ENCODE results near the gene CANX.

CANX gene

GRCh38 chr5:179700401-179700918 lies 1.7 kb downstream of the CANX start:
- no peaks in the 10 kb centered on the region for H3K9me3 ChIP-seq (ENCODE audit: control insufficient read depth, low read length)
- H3K4me3 ChIP-seq (ENCODE audit: extremely low read depth, insufficient read depth, low read length, poor library complexity, severe bottlenecking): peak overlapping the region; percentile 99
- H3K27ac ChIP-seq (ENCODE audit: low read depth, low read length, severe bottlenecking): no peak overlapping the region
- peaks cover 4% of the 10 kb centered on the region for H3K4me1 ChIP-seq (ENCODE audit: control insufficient read depth, insufficient read depth, low read length, poor library complexity, severe bottlenecking)
- peaks cover 47% of the 10 kb centered on the region for H3K36me3 ChIP-seq (ENCODE audit: control insufficient read depth, insufficient read depth, low read length)
- 80 to 86% methylated on average over 2 to 3 of the region's 7 CpGs for WGBS, 2 experiments (ENCODE audit: insufficient coverage in 2 of 2)

- Histone ChIP-seq H3K27ac (ENCODE audit: low read depth, low read length, severe bottlenecking) (no peak overlapping the region), H3K4me1 (ENCODE audit: control insufficient read depth, insufficient read depth, low read length, poor library complexity, severe bottlenecking) (no peaks in the 10 kb centered on the region), H3K36me3 (ENCODE audit: control insufficient read depth, insufficient read depth, low read length) (peaks cover 94% of the 10 kb centered on the region), H3K4me3 (ENCODE audit: extremely low read depth, insufficient read depth, low read length, poor library complexity, severe bottlenecking) (no peak overlapping the region), H3K9me3 (ENCODE audit: control insufficient read depth, low read length) (no peaks in the 10 kb centered on the region)
- 100% methylated on average over 1 of the region's 1 CpG; no CpG with 5 or more reads in 1 of the 2 experiments for WGBS, 2 experiments (ENCODE audit: insufficient coverage in 2 of 2)
These were observed 17.5 kb downstream of the CANX start for GRCh38 chr5:179716286-179716685.

GRCh38 chr5:179720222-179720621 lies 21.5 kb downstream of the CANX start:
- H3K4me1 ChIP-seq (ENCODE audit: control insufficient read depth, insufficient read depth, low read length, poor library complexity, severe bottlenecking): no peaks in the 10 kb centered on the region
- H3K27ac ChIP-seq (ENCODE audit: low read depth, low read length, severe bottlenecking): no peak overlapping the region
- WGBS, 2 experiments (ENCODE audit: insufficient coverage in 2 of 2): 93% methylated on average over 2 of the region's 2 CpGs; no CpG with 5 or more reads in 1 of the 2 experiments
- H3K4me3 ChIP-seq (ENCODE audit: extremely low read depth, insufficient read depth, low read length, poor library complexity, severe bottlenecking): no peak overlapping the region
- H3K9me3 ChIP-seq (ENCODE audit: control insufficient read depth, low read length): no peaks in the 10 kb centered on the region
- peaks cover 96% of the 10 kb centered on the region for H3K36me3 ChIP-seq (ENCODE audit: control insufficient read depth, insufficient read depth, low read length)

GRCh38 chr5:179724163-179724562 lies 25.4 kb downstream of the CANX start:
- Histone ChIP-seq H3K36me3 (ENCODE audit: control insufficient read depth, insufficient read depth, low read length) (peaks cover 94% of the 10 kb centered on the region), H3K27ac (ENCODE audit: low read depth, low read length, severe bottlenecking) (no peak overlapping the region), H3K4me1 (ENCODE audit: control insufficient read depth, insufficient read depth, low read length, poor library complexity, severe bottlenecking) (no peaks in the 10 kb centered on the region), H3K9me3 (ENCODE audit: control insufficient read depth, low read length) (no peaks in the 10 kb centered on the region), H3K4me3 (ENCODE audit: extremely low read depth, insufficient read depth, low read length, poor library complexity, severe bottlenecking) (no peak overlapping the region)
- 98 to 100% methylated on average over 2 to 4 of the region's 4 CpGs for WGBS, 2 experiments (ENCODE audit: insufficient coverage in 2 of 2)

GRCh38 chr5:179727106-179727505 lies 28.3 kb downstream of the CANX start:
- Histone ChIP-seq H3K9me3 (ENCODE audit: control insufficient read depth, low read length) (no peaks in the 10 kb centered on the region), H3K27ac (ENCODE audit: low read depth, low read length, severe bottlenecking) (no peak overlapping the region), H3K36me3 (ENCODE audit: control insufficient read depth, insufficient read depth, low read length) (peaks cover 86% of the 10 kb centered on the region), H3K4me3 (ENCODE audit: extremely low read depth, insufficient read depth, low read length, poor library complexity, severe bottlenecking) (no peak overlapping the region), H3K4me1 (ENCODE audit: control insufficient read depth, insufficient read depth, low read length, poor library complexity, severe bottlenecking) (no peaks in the 10 kb centered on the region)
- 97 to 98% methylated on average over 5 to 6 of the region's 6 CpGs for WGBS, 2 experiments (ENCODE audit: insufficient coverage in 2 of 2)

- WGBS, 2 experiments (ENCODE audit: insufficient coverage in 2 of 2): 50 to 51% methylated on average over 2 of the region's 4 CpGs
- H3K4me3 ChIP-seq (ENCODE audit: extremely low read depth, insufficient read depth, low read length, poor library complexity, severe bottlenecking): no peak overlapping the region
- peaks cover 1% of the 10 kb centered on the region for H3K4me1 ChIP-seq (ENCODE audit: control insufficient read depth, insufficient read depth, low read length, poor library complexity, severe bottlenecking)
- H3K36me3 ChIP-seq (ENCODE audit: control insufficient read depth, insufficient read depth, low read length): peaks cover 65% of the 10 kb centered on the region
- H3K27ac ChIP-seq (ENCODE audit: low read depth, low read length, severe bottlenecking): no peak overlapping the region
- H3K9me3 ChIP-seq (ENCODE audit: control insufficient read depth, low read length): no peaks in the 10 kb centered on the region
These were observed 30.5 kb downstream of the CANX start for GRCh38 chr5:179729303-179729702.

- no peak overlapping the region for H3K27ac ChIP-seq (ENCODE audit: low read depth, low read length, severe bottlenecking)
- H3K9me3 ChIP-seq (ENCODE audit: control insufficient read depth, low read length): no peaks in the 10 kb centered on the region
- WGBS, 2 experiments (ENCODE audit: insufficient coverage in 2 of 2): no CpG with 5 or more reads among the region's 3 CpGs
- H3K36me3 ChIP-seq (ENCODE audit: control insufficient read depth, insufficient read depth, low read length): peaks cover 65% of the 10 kb centered on the region
- H3K4me1 ChIP-seq (ENCODE audit: control insufficient read depth, insufficient read depth, low read length, poor library complexity, severe bottlenecking): peaks cover 5% of the 10 kb centered on the region
- H3K4me3 ChIP-seq (ENCODE audit: extremely low read depth, insufficient read depth, low read length, poor library complexity, severe bottlenecking): no peak overlapping the region
These were observed 31.0 kb downstream of the CANX start for GRCh38 chr5:179729727-179730126.

GRCh38 chr5:179730356-179730755 lies 31.6 kb downstream of the CANX start:
- Histone ChIP-seq H3K27ac (ENCODE audit: low read depth, low read length, severe bottlenecking) (no peak overlapping the region), H3K9me3 (ENCODE audit: control insufficient read depth, low read length) (no peaks in the 10 kb centered on the region), H3K36me3 (ENCODE audit: control insufficient read depth, insufficient read depth, low read length) (peaks cover 61% of the 10 kb centered on the region), H3K4me1 (ENCODE audit: control insufficient read depth, insufficient read depth, low read length, poor library complexity, severe bottlenecking) (peaks cover 7% of the 10 kb centered on the region), H3K4me3 (ENCODE audit: extremely low read depth, insufficient read depth, low read length, poor library complexity, severe bottlenecking) (no peak overlapping the region)
- WGBS, 2 experiments (ENCODE audit: insufficient coverage in 2 of 2): 80 to 81% methylated on average over 2 to 3 of the region's 3 CpGs

GRCh38 chr5:179730852-179731251 lies 32.1 kb downstream of the CANX start:
- Histone ChIP-seq H3K4me1 (ENCODE audit: control insufficient read depth, insufficient read depth, low read length, poor library complexity, severe bottlenecking) (peaks cover 7% of the 10 kb centered on the region), H3K27ac (ENCODE audit: low read depth, low read length, severe bottlenecking) (no peak overlapping the region), H3K36me3 (ENCODE audit: control insufficient read depth, insufficient read depth, low read length) (peaks cover 62% of the 10 kb centered on the region), H3K9me3 (ENCODE audit: control insufficient read depth, low read length) (no peaks in the 10 kb centered on the region), H3K4me3 (ENCODE audit: extremely low read depth, insufficient read depth, low read length, poor library complexity, severe bottlenecking) (no peak overlapping the region)
- 100% methylated on average over 1 to 2 of the region's 3 CpGs for WGBS, 2 experiments (ENCODE audit: insufficient coverage in 2 of 2)

GRCh38 chr5:179731791-179732411 lies 33.1 kb downstream of the CANX start:
- no peaks in the 10 kb centered on the region for H3K9me3 ChIP-seq (ENCODE audit: control insufficient read depth, low read length)
- H3K4me1 ChIP-seq (ENCODE audit: control insufficient read depth, insufficient read depth, low read length, poor library complexity, severe bottlenecking): peaks cover 9% of the 10 kb centered on the region
- H3K36me3 ChIP-seq (ENCODE audit: control insufficient read depth, insufficient read depth, low read length): peaks cover 58% of the 10 kb centered on the region
- peak overlapping the region; percentile 61 for H3K27ac ChIP-seq (ENCODE audit: low read depth, low read length, severe bottlenecking)
- WGBS, 2 experiments (ENCODE audit: insufficient coverage in 2 of 2): 71 to 89% methylated on average over 15 to 24 of the region's 24 CpGs
- peak overlapping the region; percentile 78 for H3K4me3 ChIP-seq (ENCODE audit: extremely low read depth, insufficient read depth, low read length, poor library complexity, severe bottlenecking)

GRCh38 chr5:179732412-179732917 lies 33.7 kb downstream of the CANX start, which contains the start of gene MAML1:
TSS of gene MAML1 (plus strand) at chr5:179732822. CDS start at chr5:179733113, 291 bp downstream.
- Histone ChIP-seq H3K36me3 (ENCODE audit: control insufficient read depth, insufficient read depth, low read length) (peaks cover 57% of the 10 kb centered on the region), H3K9me3 (ENCODE audit: control insufficient read depth, low read length) (no peaks in the 10 kb centered on the region), H3K4me3 (ENCODE audit: extremely low read depth, insufficient read depth, low read length, poor library complexity, severe bottlenecking) (peak within 1 kb of the TSS; percentile 78), H3K4me1 (ENCODE audit: control insufficient read depth, insufficient read depth, low read length, poor library complexity, severe bottlenecking) (peaks cover 11% of the 10 kb centered on the region), H3K27ac (ENCODE audit: low read depth, low read length, severe bottlenecking) (peak within 1 kb of the TSS; percentile 87)
- WGBS, 2 experiments (ENCODE audit: insufficient coverage in 2 of 2): 0% methylated on average over 31 to 33 of the region's 41 CpGs

All from mesodermal cell (in vitro differentiated cells).